ENCODE data around the gene TBK1.
"Not testable (repeated sequence)": the region's sequence is repeated elsewhere in the genome, so short reads cannot be mapped to it uniquely, and the experiment has no call there.

The TBK1 gene

DNA sequence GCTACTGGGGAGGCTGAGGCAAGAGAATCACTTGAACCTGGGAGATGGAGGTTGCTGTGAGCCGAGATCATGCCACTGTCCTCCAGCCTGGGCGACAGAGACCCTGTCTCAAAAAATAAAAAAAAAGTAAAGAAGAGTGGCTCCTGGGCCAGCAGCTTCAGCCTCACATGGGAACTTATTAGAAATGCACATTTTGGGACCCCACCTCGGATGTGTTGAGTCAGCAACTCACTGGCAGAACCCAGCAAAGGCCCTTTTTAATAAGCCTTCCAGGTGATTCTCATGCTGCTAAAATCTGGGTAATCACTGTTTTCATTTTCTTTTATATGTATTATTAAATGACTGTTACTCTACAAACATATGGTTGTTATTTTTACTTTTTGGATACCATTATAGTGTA is 41.6 kb downstream of the TBK1 start:
- H3K27ac ChIP-seq: no peak overlapping the region
- H3K4me3 ChIP-seq: no peak overlapping the region

DNA sequence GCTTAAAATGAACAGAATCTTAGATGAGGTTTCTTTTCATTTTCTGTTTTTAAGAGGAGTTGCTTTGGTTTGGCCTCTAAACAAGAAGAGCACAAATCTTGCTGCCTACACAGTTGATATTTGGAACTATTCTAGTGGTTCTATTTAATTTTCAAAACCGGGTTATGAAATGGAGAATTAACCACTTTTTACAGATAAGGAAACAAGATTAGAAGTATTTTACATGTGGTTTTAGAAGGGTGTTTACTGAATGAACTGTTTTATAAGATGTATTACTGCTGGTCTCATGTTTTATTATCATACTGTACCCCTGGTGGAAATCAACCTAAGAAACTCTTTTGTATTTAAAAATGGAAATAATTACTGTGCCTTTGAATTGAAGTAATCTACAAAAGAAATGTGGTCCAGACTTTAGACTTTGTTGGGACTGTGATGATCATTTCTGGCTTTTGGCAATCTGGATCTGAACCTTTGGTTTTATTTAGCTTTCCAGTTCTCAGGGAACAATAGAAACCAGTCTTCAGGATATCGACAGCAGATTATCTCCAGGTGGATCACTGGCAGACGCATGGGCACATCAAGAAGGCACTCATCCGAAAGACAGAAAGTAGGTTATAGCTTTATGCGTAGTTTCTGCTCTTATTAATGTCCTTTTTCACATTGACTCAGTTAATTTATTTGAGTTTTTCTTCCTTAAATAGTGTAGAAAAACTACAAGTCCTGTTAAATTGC is 43.2 kb downstream of the TBK1 start:
- H3K4me3 ChIP-seq: no peak overlapping the region
- H3K27ac ChIP-seq: no peak overlapping the region

DNA sequence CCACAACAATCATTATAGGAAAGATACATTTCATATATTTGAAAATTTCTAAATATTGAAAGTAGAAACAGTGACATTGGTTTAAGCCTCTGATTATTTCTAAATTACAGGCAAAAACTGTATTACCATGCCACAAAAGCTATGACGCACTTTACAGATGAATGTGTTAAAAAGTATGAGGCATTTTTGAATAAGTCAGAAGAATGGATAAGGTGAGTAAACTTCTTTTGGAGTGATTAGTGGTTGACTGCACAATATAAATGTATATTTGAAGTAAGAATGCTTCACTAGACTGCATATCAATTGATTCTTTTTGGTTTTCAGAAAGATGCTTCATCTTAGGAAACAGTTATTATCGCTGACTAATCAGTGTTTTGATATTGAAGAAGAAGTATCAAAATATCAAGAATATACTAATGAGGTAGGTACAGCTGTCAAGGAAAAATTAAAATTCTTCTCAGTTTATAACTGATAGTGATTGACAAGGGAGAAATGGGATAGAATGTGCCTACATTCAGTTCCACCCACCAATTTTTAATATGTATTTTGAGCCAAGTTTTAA is 45.0 kb downstream of the TBK1 start:
- H3K27ac ChIP-seq: no peak overlapping the region
- H3K4me3 ChIP-seq: no peak overlapping the region

DNA sequence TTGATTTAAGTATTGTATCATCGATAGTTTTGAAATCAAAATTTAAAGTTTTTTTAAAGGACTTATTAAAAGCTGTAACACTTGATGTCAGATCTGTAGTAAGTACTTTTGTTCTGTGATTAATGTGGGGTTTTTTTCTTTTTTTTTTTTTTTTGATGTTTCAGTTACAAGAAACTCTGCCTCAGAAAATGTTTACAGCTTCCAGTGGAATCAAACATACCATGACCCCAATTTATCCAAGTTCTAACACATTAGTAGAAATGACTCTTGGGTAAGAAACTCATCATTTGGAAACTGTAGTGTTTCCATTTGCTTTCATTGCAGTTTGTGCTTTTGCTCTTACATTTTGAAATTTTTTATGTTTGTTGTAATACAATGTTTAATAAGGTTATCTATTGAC is 45.6 kb downstream of the TBK1 start:
- H3K27ac ChIP-seq: no peak overlapping the region
- H3K4me3 ChIP-seq: no peak overlapping the region

DNA sequence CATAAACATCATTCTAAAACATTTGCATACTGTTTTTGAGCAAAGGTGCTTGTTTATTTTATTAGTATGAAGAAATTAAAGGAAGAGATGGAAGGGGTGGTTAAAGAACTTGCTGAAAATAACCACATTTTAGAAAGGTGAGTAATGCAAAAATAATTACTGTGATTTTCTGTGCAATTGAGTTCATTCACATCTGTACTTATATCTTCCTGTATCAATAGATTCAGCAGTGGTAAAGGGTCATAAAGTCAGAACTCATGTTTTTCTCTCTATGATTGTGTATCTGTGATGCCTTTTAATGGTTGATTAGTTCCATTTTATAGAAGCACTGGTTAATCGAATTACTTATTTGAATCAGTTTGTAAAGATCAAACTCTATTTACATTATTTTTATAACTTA is 46.0 kb downstream of the TBK1 start:
- Histone ChIP-seq H3K4me3 (no peak overlapping the region), H3K27ac (no peak overlapping the region)

- Histone ChIP-seq H3K27ac (no peak overlapping the region), H3K4me3 (no peak overlapping the region)
Measured at GRCh38 chr12:64500394-64500793, 48.5 kb downstream of the TBK1 start.

DNA sequence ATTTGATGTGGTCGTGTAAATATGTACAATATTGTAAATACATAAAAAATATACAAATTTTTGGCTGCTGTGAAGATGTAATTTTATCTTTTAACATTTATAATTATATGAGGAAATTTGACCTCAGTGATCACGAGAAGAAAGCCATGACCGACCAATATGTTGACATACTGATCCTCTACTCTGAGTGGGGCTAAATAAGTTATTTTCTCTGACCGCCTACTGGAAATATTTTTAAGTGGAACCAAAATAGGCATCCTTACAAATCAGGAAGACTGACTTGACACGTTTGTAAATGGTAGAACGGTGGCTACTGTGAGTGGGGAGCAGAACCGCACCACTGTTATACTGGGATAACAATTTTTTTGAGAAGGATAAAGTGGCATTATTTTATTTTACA is 49.6 kb downstream of the TBK1 start:
- Histone ChIP-seq H3K27ac (no peak overlapping the region), H3K4me3 (no peak overlapping the region)

GRCh38 chr12:64506955-64507354 is 55.0 kb downstream of the TBK1 start:
- Histone ChIP-seq H3K27ac (no peak overlapping the region), H3K4me3 (no peak overlapping the region)

GRCh38 chr12:64510667-64511066 is 58.7 kb downstream of the TBK1 start:
- Histone ChIP-seq H3K27ac (no peak overlapping the region), H3K4me3 (no peak overlapping the region)

GRCh38 chr12:64518396-64518795 is 66.5 kb downstream of the TBK1 start:
- Histone ChIP-seq H3K4me3 (no peak overlapping the region), H3K27ac (no peak overlapping the region)

DNA sequence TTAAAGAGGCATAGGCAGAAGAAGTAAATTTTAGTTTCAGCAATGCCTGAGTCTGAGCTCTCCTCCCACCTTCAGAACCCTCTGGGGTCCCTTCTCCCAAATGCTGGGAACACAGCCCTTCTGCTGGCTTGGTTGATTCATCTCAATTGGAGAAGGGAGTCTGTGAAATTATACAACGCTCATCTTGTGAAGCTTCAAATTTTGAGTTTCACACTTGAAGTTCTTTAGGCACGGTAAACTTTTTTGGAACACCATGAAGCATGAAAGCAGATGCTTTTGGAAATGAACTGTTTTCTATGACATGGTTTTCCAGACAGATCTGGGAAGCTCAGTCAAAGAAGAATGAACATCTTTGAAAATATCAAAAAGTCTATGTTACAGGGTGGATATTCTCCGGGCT is 69.9 kb downstream of the TBK1 start:
- H3K27ac ChIP-seq: peak overlapping the region in 5 of 21 experiments; percentile 1 to 77 (median 41)
- H3K4me3 ChIP-seq: no peak overlapping the region

DNA sequence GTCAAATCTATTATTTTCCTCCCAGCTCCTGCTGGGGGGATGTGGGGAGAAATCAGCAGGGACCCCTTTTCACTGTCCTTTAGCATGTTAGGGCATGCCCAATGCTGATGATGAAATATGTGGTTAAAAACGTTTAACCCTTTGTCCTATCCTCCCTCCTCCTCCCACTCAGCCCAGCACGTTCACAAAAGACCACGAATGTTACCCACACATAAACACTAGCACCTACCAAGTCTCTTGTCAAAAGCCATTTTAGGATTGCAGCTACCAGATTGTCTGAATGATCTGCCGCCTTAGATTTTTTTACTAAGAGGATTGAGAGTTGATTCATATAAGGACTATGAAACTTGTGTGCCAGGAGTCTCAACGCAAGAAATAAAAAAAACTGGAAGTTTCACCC is 70.4 kb downstream of the TBK1 start:
- no peak overlapping the region for H3K4me3 ChIP-seq
- H3K27ac ChIP-seq: peak overlapping the region in 4 of 21 experiments; percentile 1 to 77 (median 62)

DNA sequence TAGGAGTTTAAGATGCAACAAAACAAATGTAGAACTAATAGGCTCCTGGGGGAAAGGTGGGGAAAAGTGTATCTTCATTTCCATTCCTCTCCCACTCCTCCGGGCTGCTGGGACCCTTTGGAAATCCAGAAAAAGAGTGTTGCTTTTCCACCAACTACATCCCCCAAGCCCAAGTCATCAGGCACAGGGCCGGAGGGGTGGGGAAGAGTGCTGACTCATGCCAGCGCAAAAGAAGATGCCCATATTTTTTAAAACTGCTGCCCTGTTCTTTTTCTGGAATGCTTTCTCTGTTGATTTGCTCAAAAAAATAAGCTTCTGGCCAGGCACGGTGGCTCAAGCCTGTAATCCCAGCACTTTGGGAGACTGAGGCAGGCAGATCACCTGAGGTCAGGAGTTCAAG is 70.9 kb downstream of the TBK1 start:
- H3K27ac ChIP-seq: peak overlapping the region in 4 of 21 experiments; percentile 1 to 77 (median 62)
- no peak overlapping the region for H3K4me3 ChIP-seq

GRCh38 chr12:64523565-64524444 is 71.9 kb downstream of the TBK1 start:
- H3K4me3 ChIP-seq: not testable (repeated sequence)
- H3K27ac ChIP-seq: peak overlapping the region in 3 of 21 experiments; percentile 5 to 77 (median 73)

GRCh38 chr12:64525461-64526160 is 73.7 kb downstream of the TBK1 start:
- no peak overlapping the region for H3K27ac ChIP-seq
- H3K4me3 ChIP-seq: no peak overlapping the region

GRCh38 chr12:64526859-64527258 is 74.9 kb downstream of the TBK1 start:
- Histone ChIP-seq H3K4me3 (no peak overlapping the region), H3K27ac (no peak overlapping the region)

GRCh38 chr12:64528616-64529015 is 76.7 kb downstream of the TBK1 start:
- Histone ChIP-seq H3K4me3 (no peak overlapping the region), H3K27ac (no peak overlapping the region)

DNA sequence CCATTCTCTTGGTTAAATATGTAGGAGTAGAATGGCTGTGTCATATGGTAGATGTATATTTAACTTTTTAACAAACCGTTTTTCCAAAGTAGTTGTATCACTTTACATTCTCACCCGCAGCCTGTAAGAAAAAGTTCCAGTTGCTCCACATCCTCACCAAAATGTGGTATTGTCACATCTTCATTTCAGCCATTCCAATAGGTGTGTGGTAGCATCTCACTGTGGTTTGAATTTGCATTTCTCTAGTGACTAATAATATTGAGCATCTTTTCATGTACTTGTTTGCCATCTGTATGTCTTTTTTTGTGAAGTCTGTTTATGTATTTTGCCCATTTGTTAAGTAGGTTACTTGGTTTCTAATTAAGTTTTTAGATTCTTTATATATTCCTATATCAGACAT is 78.6 kb downstream of the TBK1 start:
- H3K27ac ChIP-seq: no peak overlapping the region

GRCh38 chr12:64531665-64532334 is 79.9 kb downstream of the TBK1 start:
- Histone ChIP-seq H3K4me3 (no peak overlapping the region), H3K27ac (no peak overlapping the region)

More for the DNA sequence above, 78.6 kb downstream of the TBK1 start:
- no peak overlapping the region for H3K4me3 ChIP-seq

Measured in skin epidermis (tissue), 12 donors.